Cardiac fibroblast (primary cell): ENCODE data around the gene FBXL2.
A peak's percentile ranks its signal among the peaks of the same experiment; 100 is the strongest.
"Not testable (repeated sequence)": the region's sequence is repeated elsewhere in the genome, so short reads cannot be mapped to it uniquely, and the experiment has no call there.

ENCODE experiments used
- DNase-seq, 2 donors: peaks; one replicate each; pipeline versions ENCODE4 v3.0.0 to v3.0.0-alpha.2; 2010; ENCODE audit warnings: low read depth in 2 of 2
- H3K4me3 ChIP-seq, 2 donors: replicated peaks in 1 of 2; 1 replicate in 1 of 2; 2 replicates in 1 of 2; pipeline ENCODE4 v1.5.1; 2011; ENCODE audit warnings: low read depth in 2 of 2, low read length in 2 of 2, mild to moderate bottlenecking in 2 of 2, moderate library complexity in 1 of 2
- CTCF ChIP-seq: IDR thresholded peaks from one replicate; pipeline ENCODE4 v1.5.1; 2011; ENCODE audit warnings: low read depth, mild to moderate bottlenecking, low read length, inconsistent platforms

Gene FBXL2

DNA sequence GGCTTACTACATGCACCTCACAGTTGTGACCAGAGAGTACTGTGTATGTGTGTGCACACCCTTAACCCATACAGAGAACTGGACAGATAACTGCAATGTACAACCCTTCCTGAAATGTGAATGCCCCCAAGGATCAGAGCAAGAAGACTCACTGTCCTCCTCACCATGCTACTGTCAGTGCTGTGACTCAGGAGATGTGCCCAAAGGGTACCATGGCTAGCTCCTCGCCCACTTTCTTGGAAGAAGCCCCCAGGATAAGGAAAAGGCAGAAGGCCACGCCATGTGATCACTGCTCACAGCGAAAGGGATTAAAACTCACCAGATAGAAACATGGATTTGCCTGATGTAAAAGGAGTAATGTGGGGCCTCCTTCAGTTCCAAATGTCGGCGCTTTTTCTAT is 121.2 kb downstream of the FBXL2 start:
- H3K4me3 ChIP-seq, result no peak overlapping the region
- no peak for DNase-seq
- no peak for TF ChIP-seq CTCF

DNA sequence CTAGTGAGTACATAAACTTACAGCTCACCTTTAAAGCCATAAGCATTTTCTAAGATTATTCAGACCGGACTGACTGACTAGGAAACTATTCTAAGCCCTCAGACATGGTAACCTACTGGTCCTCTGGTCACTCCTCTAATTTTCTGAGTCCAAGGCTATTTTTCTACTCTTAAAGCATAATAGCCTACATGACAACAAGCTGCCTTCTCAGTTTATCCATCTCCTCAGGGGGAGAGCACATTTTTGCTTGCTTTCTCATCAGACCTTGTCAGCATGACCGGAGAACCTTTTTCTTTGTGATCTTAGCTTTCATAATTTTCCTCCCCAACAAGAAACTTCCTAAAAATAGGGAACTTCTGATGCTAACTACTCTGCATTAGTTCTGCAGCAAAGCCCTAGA is 124.5 kb downstream of the FBXL2 start:
- DNase-seq, result peak in 1 of 2 donors; percentile 45
- TF ChIP-seq CTCF, result no peak
- no peak overlapping the region for H3K4me3 ChIP-seq

GRCh38 chr3:33402936-33403335 is 125.7 kb downstream of the FBXL2 start:
- DNase-seq, result no peak
- TF ChIP-seq CTCF, result no peak
- no peak overlapping the region for H3K4me3 ChIP-seq

GRCh38 chr3:33403756-33404155 is 126.5 kb downstream of the FBXL2 start:
- no peak for TF ChIP-seq CTCF
- DNase-seq, result no peak
- no peak overlapping the region for H3K4me3 ChIP-seq

DNA sequence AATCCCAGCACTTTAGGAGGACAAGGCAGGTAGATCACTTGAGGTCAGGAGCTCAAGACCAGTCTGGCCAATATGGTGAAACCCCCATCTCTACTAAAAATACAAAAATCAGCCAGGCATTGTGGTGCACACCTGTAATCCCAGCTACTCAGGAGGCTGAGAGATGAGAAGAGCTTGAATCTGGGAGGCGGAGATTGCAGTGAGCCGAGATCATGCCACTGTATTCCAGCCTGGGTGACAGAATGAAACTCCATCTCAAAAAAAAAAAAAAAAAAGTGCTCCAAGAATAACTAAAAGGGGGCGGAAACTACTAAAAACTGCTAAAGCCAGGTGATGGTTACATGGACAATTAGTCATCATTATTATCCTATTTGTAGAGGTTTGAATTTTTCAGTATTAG is 133.6 kb downstream of the FBXL2 start:
- not testable (repeated sequence) for H3K4me3 ChIP-seq, DNase-seq

- TF ChIP-seq CTCF, result no peak
- peak in 1 of 2 donors; percentile 78 for DNase-seq
- H3K4me3 ChIP-seq, result no peak overlapping the region
Observed at GRCh38 chr3:33417066-33417673, 139.9 kb downstream of the FBXL2 start.

- TF ChIP-seq CTCF, result no peak
- no peak overlapping the region for H3K4me3 ChIP-seq
- DNase-seq, result no peak
Observed at GRCh38 chr3:33419948-33420347, 142.7 kb downstream of the FBXL2 start.
